Ishikawa (cell line): Measurements from ENCODE around the gene HOXC9.
A peak's percentile ranks its signal among the peaks of the same experiment; 100 is the strongest.

ENCODE experiments used
- CEBPB ChIP-seq: IDR thresholded peaks from 2 replicates; pipeline ENCODE4 v1.6.1; 2012
- EGR1 ChIP-seq: IDR thresholded peaks from 2 replicates; pipeline ENCODE4 v1.6.1; 2012
- EP300 ChIP-seq: IDR thresholded peaks from 2 replicates; pipeline ENCODE4 v1.6.1; 2012; ENCODE audit warnings: borderline replicate concordance
- MAX ChIP-seq: IDR thresholded peaks from 2 replicates; pipeline ENCODE4 v1.6.1; 2012
- RAD21 ChIP-seq: IDR thresholded peaks from 2 replicates; pipeline ENCODE4 v1.6.1; 2012; ENCODE audit warnings: low read depth
- TAF1 ChIP-seq: IDR thresholded peaks from 2 replicates; pipeline ENCODE4 v1.6.1; 2012; ENCODE audit warnings: low read depth, mild to moderate bottlenecking
- USF1 ChIP-seq: IDR thresholded peaks from 2 replicates; pipeline ENCODE4 v1.6.1; 2012
- YY1 ChIP-seq: IDR thresholded peaks from 2 replicates; pipeline ENCODE4 v1.6.1; 2012; ENCODE audit warnings: low read depth
- ZBTB7A ChIP-seq: IDR thresholded peaks from 2 replicates; pipeline ENCODE4 v1.6.1; 2012; ENCODE audit warnings: low read depth

DNA sequence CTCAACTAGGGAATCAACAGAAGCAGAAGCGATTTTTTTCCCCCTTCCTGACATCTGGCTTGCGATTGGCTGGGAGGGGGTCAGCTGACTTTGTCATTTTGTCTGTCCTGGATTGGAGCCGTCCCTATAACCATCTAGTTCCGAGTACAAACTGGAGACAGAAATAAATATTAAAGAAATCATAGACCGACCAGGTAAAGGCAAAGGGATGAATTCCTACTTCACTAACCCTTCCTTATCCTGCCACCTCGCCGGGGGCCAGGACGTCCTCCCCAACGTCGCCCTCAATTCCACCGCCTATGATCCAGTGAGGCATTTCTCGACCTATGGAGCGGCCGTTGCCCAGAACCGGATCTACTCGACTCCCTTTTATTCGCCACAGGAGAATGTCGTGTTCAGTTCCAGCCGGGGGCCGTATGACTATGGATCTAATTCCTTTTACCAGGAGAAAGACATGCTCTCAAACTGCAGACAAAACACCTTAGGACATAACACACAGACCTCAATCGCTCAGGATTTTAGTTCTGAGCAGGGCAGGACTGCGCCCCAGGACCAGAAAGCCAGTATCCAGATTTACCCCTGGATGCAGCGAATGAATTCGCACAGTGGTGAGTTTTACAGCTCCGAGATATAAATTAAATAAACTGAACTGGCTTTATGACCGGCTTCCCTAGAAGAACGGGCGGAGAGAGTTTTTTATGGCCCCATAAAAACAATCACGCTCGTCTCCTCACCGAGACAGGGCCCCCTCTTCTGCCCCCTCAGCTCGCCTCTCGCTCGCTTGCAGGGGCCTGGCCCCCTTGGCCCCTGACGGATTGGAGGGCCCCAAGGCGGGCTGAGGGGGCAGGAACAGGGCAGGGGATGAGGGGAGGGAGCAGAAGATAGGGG, 28.6 kb downstream of the HOXC9 start, which contains the start of gene HOXC6:
- TF ChIP-seq ZBTB7A (no peak), CEBPB (no peak), EGR1 (no peak), EP300 (no peak), RAD21 (no peak), YY1 (no peak), TAF1 (no peak), MAX (no peak), USF1 (peak; percentile 84)
